ENCODE measurements around the gene NUMA1. TPM values are rescaled to one million over a fixed set of nuclear protein-coding genes. Genes with fewer than 3 reads are reported as not detected.

NUMA1 gene, protein sequence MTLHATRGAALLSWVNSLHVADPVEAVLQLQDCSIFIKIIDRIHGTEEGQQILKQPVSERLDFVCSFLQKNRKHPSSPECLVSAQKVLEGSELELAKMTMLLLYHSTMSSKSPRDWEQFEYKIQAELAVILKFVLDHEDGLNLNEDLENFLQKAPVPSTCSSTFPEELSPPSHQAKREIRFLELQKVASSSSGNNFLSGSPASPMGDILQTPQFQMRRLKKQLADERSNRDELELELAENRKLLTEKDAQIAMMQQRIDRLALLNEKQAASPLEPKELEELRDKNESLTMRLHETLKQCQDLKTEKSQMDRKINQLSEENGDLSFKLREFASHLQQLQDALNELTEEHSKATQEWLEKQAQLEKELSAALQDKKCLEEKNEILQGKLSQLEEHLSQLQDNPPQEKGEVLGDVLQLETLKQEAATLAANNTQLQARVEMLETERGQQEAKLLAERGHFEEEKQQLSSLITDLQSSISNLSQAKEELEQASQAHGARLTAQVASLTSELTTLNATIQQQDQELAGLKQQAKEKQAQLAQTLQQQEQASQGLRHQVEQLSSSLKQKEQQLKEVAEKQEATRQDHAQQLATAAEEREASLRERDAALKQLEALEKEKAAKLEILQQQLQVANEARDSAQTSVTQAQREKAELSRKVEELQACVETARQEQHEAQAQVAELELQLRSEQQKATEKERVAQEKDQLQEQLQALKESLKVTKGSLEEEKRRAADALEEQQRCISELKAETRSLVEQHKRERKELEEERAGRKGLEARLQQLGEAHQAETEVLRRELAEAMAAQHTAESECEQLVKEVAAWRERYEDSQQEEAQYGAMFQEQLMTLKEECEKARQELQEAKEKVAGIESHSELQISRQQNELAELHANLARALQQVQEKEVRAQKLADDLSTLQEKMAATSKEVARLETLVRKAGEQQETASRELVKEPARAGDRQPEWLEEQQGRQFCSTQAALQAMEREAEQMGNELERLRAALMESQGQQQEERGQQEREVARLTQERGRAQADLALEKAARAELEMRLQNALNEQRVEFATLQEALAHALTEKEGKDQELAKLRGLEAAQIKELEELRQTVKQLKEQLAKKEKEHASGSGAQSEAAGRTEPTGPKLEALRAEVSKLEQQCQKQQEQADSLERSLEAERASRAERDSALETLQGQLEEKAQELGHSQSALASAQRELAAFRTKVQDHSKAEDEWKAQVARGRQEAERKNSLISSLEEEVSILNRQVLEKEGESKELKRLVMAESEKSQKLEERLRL (N-terminal part only)
- 79.5 and 90.7 TPM in 2 replicates for polyA plus RNA-seq (2011; rRNA removed)
- polyA minus RNA-seq (2011; rRNA and poly(A)+ RNA removed): 202 and 232 TPM in 2 replicates

- ChIA-PET POLR2A (interaction anchor here (0.9 to 1.0 kb wide), 2 partner anchors 42 to 55 kb away, joined by 5 to 9 read pairs; no protein-coding TSS in a partner anchor), CTCF (interaction anchor here (2.5 to 7.3 kb wide), 2 partner anchors 10 to 55 kb away, joined by 21 to 75 read pairs; no protein-coding TSS in a partner anchor)
- peak; percentile 100 for DNase-seq (ENCODE audit: low read depth, low spot score)
- Histone ChIP-seq H3K27ac (ENCODE audit: low read depth, low read length) (peak within 1 kb of the TSS; percentile 83), H3K9me3 (ENCODE audit: control insufficient read depth, insufficient read depth, low read length) (no peaks in the 10 kb centered on the region; the same call in 1 of the 2 replicates), H3K27me3 (ENCODE audit: control insufficient read depth, insufficient read depth, low read length) (no peaks in the 10 kb centered on the region), H3K4me3 (ENCODE audit: low read depth, low read length) (peak within 1 kb of the TSS; percentile 73)
- TF ChIP-seq, protein P1, sequence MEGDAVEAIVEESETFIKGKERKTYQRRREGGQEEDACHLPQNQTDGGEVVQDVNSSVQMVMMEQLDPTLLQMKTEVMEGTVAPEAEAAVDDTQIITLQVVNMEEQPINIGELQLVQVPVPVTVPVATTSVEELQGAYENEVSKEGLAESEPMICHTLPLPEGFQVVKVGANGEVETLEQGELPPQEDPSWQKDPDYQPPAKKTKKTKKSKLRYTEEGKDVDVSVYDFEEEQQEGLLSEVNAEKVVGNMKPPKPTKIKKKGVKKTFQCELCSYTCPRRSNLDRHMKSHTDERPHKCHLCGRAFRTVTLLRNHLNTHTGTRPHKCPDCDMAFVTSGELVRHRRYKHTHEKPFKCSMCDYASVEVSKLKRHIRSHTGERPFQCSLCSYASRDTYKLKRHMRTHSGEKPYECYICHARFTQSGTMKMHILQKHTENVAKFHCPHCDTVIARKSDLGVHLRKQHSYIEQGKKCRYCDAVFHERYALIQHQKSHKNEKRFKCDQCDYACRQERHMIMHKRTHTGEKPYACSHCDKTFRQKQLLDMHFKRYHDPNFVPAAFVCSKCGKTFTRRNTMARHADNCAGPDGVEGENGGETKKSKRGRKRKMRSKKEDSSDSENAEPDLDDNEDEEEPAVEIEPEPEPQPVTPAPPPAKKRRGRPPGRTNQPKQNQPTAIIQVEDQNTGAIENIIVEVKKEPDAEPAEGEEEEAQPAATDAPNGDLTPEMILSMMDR (IDR thresholded peaks at IDR 0.05; ENCODE audit: low read depth, low read length): no peak
These were observed at the start of gene NUMA1, which contains the start of gene LRRC51 for GRCh38 chr11:72080326-72081183. NUMA1 (minus strand) TSS chr11:72080542; CDS start chr11:72035943, 44,599 bp downstream. LRRC51 (plus strand) TSS chr11:72080850; CDS start chr11:72089084, 8,234 bp downstream.

DNA sequence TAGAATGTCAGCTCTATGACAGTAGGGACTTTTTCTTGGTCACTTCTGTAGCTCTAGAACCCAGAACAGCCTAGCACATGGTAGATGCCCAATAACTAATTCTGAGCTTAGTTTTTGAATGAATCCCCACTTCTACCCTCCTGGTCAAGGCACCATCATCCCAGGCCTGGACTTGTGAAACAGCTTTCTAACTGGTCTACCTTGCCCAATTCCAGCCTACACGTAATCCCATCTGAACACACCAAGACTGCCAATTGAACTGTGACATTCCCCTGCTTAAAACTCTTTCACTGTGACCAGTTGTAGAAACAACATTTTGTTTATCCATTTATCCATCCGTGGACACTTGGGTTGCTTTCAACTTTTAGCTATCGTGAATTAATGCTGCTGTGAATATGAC is 49.0 kb upstream of the NUMA1 start:
- Histone ChIP-seq H3K4me3 (ENCODE audit: low read depth, low read length) (no peak overlapping the region), H3K9me3 (ENCODE audit: control insufficient read depth, insufficient read depth, low read length) (peaks cover 8% of the 10 kb centered on the region), H3K27ac (ENCODE audit: low read depth, low read length) (no peak overlapping the region), H3K27me3 (ENCODE audit: control insufficient read depth, insufficient read depth, low read length) (peaks cover 3% of the 10 kb centered on the region)
- DNase-seq (ENCODE audit: low read depth, low spot score): no peak
- ChIA-PET CTCF (interaction anchor here (1.1 kb wide), 1 partner anchor 14 kb away, joined by 3 read pairs; no protein-coding TSS in a partner anchor), POLR2A (no interaction called here)
- TF ChIP-seq, protein P1 (IDR thresholded peaks at IDR 0.05; ENCODE audit: low read depth, low read length): no peak

- peaks cover 1% of the 10 kb centered on the region for H3K27me3 ChIP-seq (ENCODE audit: control insufficient read depth, insufficient read depth, low read length)
- H3K27ac ChIP-seq (ENCODE audit: low read depth, low read length): no peak overlapping the region
- H3K9me3 ChIP-seq (ENCODE audit: control insufficient read depth, insufficient read depth, low read length): peaks cover 11% of the 10 kb centered on the region
- TF ChIP-seq, protein P1 (IDR thresholded peaks at IDR 0.05; ENCODE audit: low read depth, low read length): no peak
- no peak overlapping the region for H3K4me3 ChIP-seq (ENCODE audit: low read depth, low read length)
- no peak for DNase-seq (ENCODE audit: low read depth, low spot score)
- ChIA-PET CTCF (interaction anchor here (0.9 to 1.1 kb wide), 2 partner anchors 16 to 304 kb away, joined by 3 to 6 read pairs; no protein-coding TSS in a partner anchor), POLR2A (no interaction called here)
These were observed 47.6 kb upstream of the NUMA1 start for GRCh38 chr11:72127923-72128322.

- TF ChIP-seq, protein P1 (IDR thresholded peaks at IDR 0.05; ENCODE audit: low read depth, low read length): no peak
- Histone ChIP-seq H3K9me3 (ENCODE audit: control insufficient read depth, insufficient read depth, low read length) (peaks cover 11% of the 10 kb centered on the region), H3K27me3 (ENCODE audit: control insufficient read depth, insufficient read depth, low read length) (no peaks in the 10 kb centered on the region), H3K4me3 (ENCODE audit: low read depth, low read length) (no peak overlapping the region), H3K27ac (ENCODE audit: low read depth, low read length) (no peak overlapping the region)
- ChIA-PET POLR2A (no interaction called here), CTCF (interaction anchor here (0.6 to 1.3 kb wide), 3 partner anchors 17 to 57 kb away, joined by 3 to 4 read pairs (median 3); no protein-coding TSS in a partner anchor)
- DNase-seq (ENCODE audit: low read depth, low spot score): no peak
These were observed 45.6 kb upstream of the NUMA1 start for GRCh38 chr11:72125956-72126355.

Measured in AG04450 (cell line).